ENCODE measurements around the gene TBKBP1. TPM values are rescaled to one million over a fixed set of nuclear protein-coding genes. Genes with fewer than 3 reads are reported as not detected.

The TBKBP1 gene
- total and polyA plus RNA-seq, 9 donors: 6.0 to 28.8 (median 22.8) TPM

DNA sequence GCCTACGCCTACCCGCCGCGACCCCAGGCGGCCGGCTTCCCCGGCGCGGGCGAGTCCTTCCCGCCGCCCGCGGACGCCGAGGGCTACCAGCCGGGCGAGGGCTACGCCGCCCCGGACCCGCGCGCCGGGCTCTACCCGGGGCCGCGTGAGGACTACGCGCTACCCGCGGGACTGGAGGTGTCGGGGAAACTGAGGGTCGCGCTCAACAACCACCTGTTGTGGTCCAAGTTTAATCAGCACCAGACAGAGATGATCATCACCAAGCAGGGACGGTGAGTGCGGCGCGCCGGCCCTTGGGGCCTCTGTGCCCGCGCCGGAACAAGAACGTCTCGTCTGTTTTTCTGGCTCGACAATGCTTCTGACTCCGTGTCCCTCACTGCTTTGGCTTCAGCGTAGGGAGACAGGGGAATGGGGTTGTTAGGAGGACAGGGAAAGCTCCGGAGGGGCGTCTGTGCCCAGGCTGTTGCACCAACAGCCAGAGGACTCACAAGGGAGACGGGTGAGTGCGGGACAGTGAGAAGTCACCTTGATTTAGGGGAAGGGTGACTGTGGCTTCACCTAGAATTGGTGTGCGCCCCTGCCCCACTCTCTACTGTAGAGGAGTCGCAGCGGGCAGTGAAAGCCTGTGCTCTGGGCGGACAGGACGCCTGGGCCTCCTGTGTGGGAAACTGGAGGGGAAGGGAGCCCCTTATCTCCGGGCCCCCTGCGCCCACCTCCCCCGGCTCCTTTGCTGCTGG is 39.9 kb downstream of the TBKBP1 start:
- Histone ChIP-seq H3K27ac (no peak overlapping the region), H3K4me3 (peak overlapping the region; percentile 21), H3K36me3 (no peaks in the 10 kb centered on the region), H3K4me1 (ENCODE audit: insufficient read depth) (peaks cover 1% of the 10 kb centered on the region), H3K27me3 (no peaks in the 10 kb centered on the region), H3K9me3 (no peaks in the 10 kb centered on the region)
- peak in 1 of 5 donors; percentile 4 for DNase-seq
- TF ChIP-seq, protein P1, sequence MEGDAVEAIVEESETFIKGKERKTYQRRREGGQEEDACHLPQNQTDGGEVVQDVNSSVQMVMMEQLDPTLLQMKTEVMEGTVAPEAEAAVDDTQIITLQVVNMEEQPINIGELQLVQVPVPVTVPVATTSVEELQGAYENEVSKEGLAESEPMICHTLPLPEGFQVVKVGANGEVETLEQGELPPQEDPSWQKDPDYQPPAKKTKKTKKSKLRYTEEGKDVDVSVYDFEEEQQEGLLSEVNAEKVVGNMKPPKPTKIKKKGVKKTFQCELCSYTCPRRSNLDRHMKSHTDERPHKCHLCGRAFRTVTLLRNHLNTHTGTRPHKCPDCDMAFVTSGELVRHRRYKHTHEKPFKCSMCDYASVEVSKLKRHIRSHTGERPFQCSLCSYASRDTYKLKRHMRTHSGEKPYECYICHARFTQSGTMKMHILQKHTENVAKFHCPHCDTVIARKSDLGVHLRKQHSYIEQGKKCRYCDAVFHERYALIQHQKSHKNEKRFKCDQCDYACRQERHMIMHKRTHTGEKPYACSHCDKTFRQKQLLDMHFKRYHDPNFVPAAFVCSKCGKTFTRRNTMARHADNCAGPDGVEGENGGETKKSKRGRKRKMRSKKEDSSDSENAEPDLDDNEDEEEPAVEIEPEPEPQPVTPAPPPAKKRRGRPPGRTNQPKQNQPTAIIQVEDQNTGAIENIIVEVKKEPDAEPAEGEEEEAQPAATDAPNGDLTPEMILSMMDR (IDR thresholded peaks at IDR 0.05): no peak
- TF ChIP-seq EP300 (IDR thresholded peaks at IDR 0.05): no peak
- no peak for TF ChIP-seq POLR2A (IDR thresholded peaks at IDR 0.05)
- WGBS, 3 donors: 4 to 11% (median 6%) methylated on average over 36 to 60 of the region's 60 CpGs
- intact Hi-C loops (cut with DNase I): no loop called here

DNA sequence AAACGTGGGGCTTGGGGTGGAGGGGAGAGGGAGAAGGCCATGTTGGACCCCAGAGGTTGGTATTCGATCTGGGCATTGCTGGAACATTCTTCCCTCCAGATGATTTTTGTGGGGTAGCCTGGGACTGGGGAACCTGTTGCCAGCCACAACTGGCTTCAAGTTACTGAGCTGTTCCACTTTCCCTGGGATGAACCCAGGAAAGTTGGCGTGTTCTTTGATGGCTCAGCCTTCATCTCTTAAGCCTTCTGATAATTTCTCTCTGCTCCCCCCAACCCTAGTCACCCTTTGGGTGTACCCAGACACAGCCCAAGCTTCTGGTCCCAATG is 41.1 kb downstream of the TBKBP1 start:
- WGBS, 3 donors: 68 to 82% (median 72%) methylated on average over 3 of the region's 3 CpGs
- H3K4me3 ChIP-seq: no peak overlapping the region
- no peak overlapping the region for H3K27ac ChIP-seq
- no peaks in the 10 kb centered on the region for H3K27me3 ChIP-seq
- peak in 2 of 5 donors; percentile 1 for DNase-seq
- H3K36me3 ChIP-seq: no peaks in the 10 kb centered on the region
- intact Hi-C loops (cut with DNase I): no loop called here
- H3K4me1 ChIP-seq (ENCODE audit: insufficient read depth): peaks cover 1% of the 10 kb centered on the region
- TF ChIP-seq, protein P1 (IDR thresholded peaks at IDR 0.05): no peak
- TF ChIP-seq EP300 (IDR thresholded peaks at IDR 0.05) (no peak), POLR2A (IDR thresholded peaks at IDR 0.05) (no peak)
- no peaks in the 10 kb centered on the region for H3K9me3 ChIP-seq

DNA sequence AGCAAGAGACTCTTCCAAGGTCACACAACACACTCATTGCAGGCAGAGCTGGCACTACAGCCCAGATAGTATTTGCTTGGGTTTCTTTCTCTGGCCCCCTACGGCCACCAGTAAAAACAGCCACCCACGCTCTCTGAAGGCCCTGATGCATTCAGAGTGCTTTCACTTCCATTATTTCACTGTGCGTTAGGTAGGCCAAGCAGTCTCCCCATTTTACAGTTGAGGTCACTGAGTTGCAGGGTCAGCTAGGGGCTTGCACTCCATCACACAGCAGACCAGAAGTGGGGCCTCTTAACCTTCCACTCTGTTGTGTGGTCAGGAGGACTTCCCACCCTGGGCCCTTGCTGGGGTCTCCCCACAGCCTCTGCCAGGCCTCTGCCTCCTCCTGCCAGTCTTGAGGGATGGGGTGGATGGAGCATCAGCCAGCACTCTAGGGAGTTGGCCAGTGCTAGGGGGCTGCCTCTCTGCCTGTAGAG is 41.6 kb downstream of the TBKBP1 start:
- DNase-seq: peak in 2 of 5 donors; percentile 2 to 4
- Histone ChIP-seq H3K27me3 (no peaks in the 10 kb centered on the region), H3K27ac (no peak overlapping the region), H3K4me1 (ENCODE audit: insufficient read depth) (peaks cover 1% of the 10 kb centered on the region), H3K9me3 (no peaks in the 10 kb centered on the region), H3K4me3 (no peak overlapping the region), H3K36me3 (no peaks in the 10 kb centered on the region)
- TF ChIP-seq, protein P1 (IDR thresholded peaks at IDR 0.05): no peak
- TF ChIP-seq POLR2A (IDR thresholded peaks at IDR 0.05): no peak
- TF ChIP-seq EP300 (IDR thresholded peaks at IDR 0.05): no peak
- intact Hi-C loops (cut with DNase I): no loop called here
- 80 to 85% (median 82%) methylated on average over 3 of the region's 3 CpGs for WGBS, 3 donors

DNA sequence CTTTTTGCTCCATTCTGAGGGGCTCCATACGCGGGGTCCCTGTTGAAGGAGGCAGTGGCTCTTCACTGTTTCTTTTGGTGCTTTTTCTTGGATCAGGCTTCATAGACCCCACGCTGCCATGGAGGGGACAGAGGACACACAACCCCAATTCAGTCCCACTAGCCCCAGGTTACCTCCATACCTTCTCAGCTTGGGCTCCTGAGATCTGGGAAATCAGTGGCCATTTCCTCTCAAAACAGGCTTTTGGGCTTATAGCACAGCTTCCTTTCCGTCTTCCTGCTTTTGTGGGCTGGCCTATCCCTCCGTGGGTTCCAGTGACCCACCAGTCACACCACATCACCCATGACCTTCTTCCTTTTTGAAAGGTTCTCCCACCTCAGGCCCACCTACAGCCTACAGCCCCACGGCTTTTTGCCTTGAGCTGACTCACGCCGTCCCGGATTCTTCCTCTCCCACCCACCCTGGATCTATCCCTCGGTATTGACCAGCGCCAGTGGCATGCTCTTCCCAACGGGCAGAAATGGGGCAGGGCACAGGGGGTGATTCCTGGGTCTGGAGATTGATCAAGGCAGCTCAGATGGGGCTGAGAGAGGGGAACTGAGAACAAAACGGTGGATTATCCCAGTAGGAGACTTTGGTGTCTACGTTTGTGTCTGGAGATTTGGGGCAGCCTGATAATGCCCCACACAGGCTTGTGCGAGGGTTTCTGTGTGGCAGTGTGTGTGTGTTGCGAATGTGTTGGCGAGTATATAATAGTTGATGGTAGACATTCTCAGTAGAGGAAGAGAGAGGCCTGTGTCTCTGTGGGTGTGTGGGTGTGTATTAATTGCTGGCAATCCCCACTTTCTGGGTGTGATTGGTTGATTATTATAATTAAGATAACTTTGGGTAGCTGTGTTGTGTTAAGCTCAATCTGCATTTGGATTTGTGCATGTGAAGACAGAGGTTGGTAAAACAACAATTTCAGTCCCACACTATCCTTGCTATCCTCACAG is 42.8 kb downstream of the TBKBP1 start:
- no peak overlapping the region for H3K27ac ChIP-seq
- WGBS, 3 donors: 75 to 81% (median 80%) methylated on average over 17 of the region's 17 CpGs
- H3K4me3 ChIP-seq: no peak overlapping the region
- H3K36me3 ChIP-seq: no peaks in the 10 kb centered on the region
- peak in 2 of 5 donors; percentile 1 to 3 for DNase-seq
- TF ChIP-seq EP300 (IDR thresholded peaks at IDR 0.05): no peak
- TF ChIP-seq POLR2A (IDR thresholded peaks at IDR 0.05): no peak
- TF ChIP-seq, protein P1 (IDR thresholded peaks at IDR 0.05): no peak
- intact Hi-C loops (cut with DNase I): no loop called here
- peaks cover 1% of the 10 kb centered on the region for H3K4me1 ChIP-seq (ENCODE audit: insufficient read depth)
- no peaks in the 10 kb centered on the region for H3K9me3 ChIP-seq
- H3K27me3 ChIP-seq: no peaks in the 10 kb centered on the region

Data from ovary (tissue), 9 donors.